H9 (cell line): ENCODE data around the gene WDR20. TPM values are rescaled to one million over a fixed set of nuclear protein-coding genes. Genes with fewer than 3 reads are reported as not detected.

Experiments used
- DNase-seq: peaks from one replicate; pipeline ENCODE4 v3.0.0-alpha.2; 2017
- H2AFZ ChIP-seq: one replicate; pipeline ENCODE4 v1.6.1; 2013; ENCODE audit warnings: mild to moderate bottlenecking, low read length, control low read depth, moderate library complexity
- H2AK5ac ChIP-seq: 2 replicates; pipeline ENCODE4 v1.6.1; 2013; ENCODE audit warnings: low read length, control low read depth, mixed read lengths; ENCODE audit not compliant: insufficient read length
- H2BK120ac ChIP-seq: one replicate; pipeline ENCODE4 v1.6.1; 2013; ENCODE audit warnings: low read depth, mild to moderate bottlenecking, low read length, control low read depth, inconsistent platforms; ENCODE audit not compliant: poor library complexity, severe bottlenecking
- H2BK12ac ChIP-seq: 2 replicates; pipeline ENCODE4 v1.6.1; 2013; ENCODE audit warnings: low read length, control low read depth, mixed read lengths, low read depth; ENCODE audit not compliant: insufficient read length
- H2BK15ac ChIP-seq: 2 replicates; pipeline ENCODE4 v1.6.1; 2013; ENCODE audit warnings: low read depth, low read length, control low read depth
- H2BK20ac ChIP-seq: one replicate; pipeline ENCODE4 v1.6.1; 2013; ENCODE audit warnings: low read depth, mild to moderate bottlenecking, low read length, control low read depth, inconsistent platforms; ENCODE audit not compliant: poor library complexity, severe bottlenecking
- H2BK5ac ChIP-seq: 2 replicates; pipeline ENCODE4 v1.6.1; 2013; ENCODE audit warnings: low read length, control low read depth, mixed read lengths; ENCODE audit not compliant: insufficient read length
- H3K14ac ChIP-seq: 2 replicates; pipeline ENCODE4 v1.6.1; 2013; ENCODE audit warnings: low read length, control low read depth; ENCODE audit not compliant: insufficient read depth
- H3K18ac ChIP-seq: 2 replicates; pipeline ENCODE4 v1.6.1; 2013; ENCODE audit warnings: low read depth, mild to moderate bottlenecking, mixed read lengths, low read length, control low read depth; ENCODE audit not compliant: insufficient read length
- H3K23ac ChIP-seq: 2 replicates; pipeline ENCODE4 v1.6.1; 2013; ENCODE audit warnings: low read length, control low read depth, mixed read lengths, low read depth; ENCODE audit not compliant: insufficient read length
- H3K23me2 ChIP-seq: 2 replicates; pipeline ENCODE4 v1.6.1; 2013; ENCODE audit warnings: low read depth, mild to moderate bottlenecking, mixed read lengths, low read length, control low read depth; ENCODE audit not compliant: insufficient read length, poor library complexity, severe bottlenecking
- H3K27ac ChIP-seq: 2 replicates; pipeline ENCODE4 v1.5.1; 2013; ENCODE audit warnings: low read length, control low read depth, mixed read lengths, low read depth; ENCODE audit not compliant: insufficient read length
- H3K27me3 ChIP-seq: 2 replicates; pipeline ENCODE4 v1.6.1; 2013; ENCODE audit warnings: low read length, control low read depth, inconsistent platforms; ENCODE audit not compliant: insufficient read depth
- H3K4ac ChIP-seq: 2 replicates; pipeline ENCODE4 v1.6.1; 2013; ENCODE audit warnings: low read depth, mild to moderate bottlenecking, control low read depth, inconsistent platforms, low read length, moderate library complexity
- H3K4me1 ChIP-seq: 2 replicates; pipeline ENCODE4 v1.6.1; 2013; ENCODE audit warnings: low read length, control low read depth, inconsistent platforms; ENCODE audit not compliant: insufficient read depth
- H3K4me2 ChIP-seq: 2 replicates; pipeline ENCODE4 v1.6.1; 2013; ENCODE audit warnings: low read length, control low read depth, mixed read lengths; ENCODE audit not compliant: insufficient read length, insufficient read depth
- H3K56ac ChIP-seq: 2 replicates; pipeline ENCODE4 v1.6.1; 2013; ENCODE audit warnings: low read depth, mild to moderate bottlenecking, mixed read lengths, low read length, control low read depth; ENCODE audit not compliant: insufficient read length
- H3K79me1 ChIP-seq: 2 replicates; pipeline ENCODE4 v1.6.1; 2013; ENCODE audit warnings: low read depth, mild to moderate bottlenecking, moderate library complexity, low read length, control low read depth, inconsistent platforms; ENCODE audit not compliant: insufficient read depth, poor library complexity, severe bottlenecking
- H3K79me2 ChIP-seq: 2 replicates; pipeline ENCODE4 v1.6.1; 2013; ENCODE audit warnings: low read length, control low read depth, inconsistent platforms; ENCODE audit not compliant: insufficient read depth
- H3K9ac ChIP-seq: 2 replicates; pipeline ENCODE4 v1.6.1; 2013; ENCODE audit warnings: low read length, control low read depth, mixed read lengths; ENCODE audit not compliant: insufficient read length; ENCODE audit errors: extremely low read depth
- H3K9me3 ChIP-seq: one replicate; pipeline ENCODE4 v1.6.1; 2013; ENCODE audit warnings: low read depth, low read length, inconsistent platforms; ENCODE audit not compliant: control insufficient read depth
- H3T11ph ChIP-seq: one replicate; pipeline ENCODE4 v1.6.1; 2013; ENCODE audit warnings: mild to moderate bottlenecking, low read length, control low read depth, inconsistent platforms
- H4K20me1 ChIP-seq: one replicate; pipeline ENCODE4 v1.6.1; 2013; ENCODE audit not compliant: control insufficient read depth, insufficient read length, insufficient read depth
- H4K5ac ChIP-seq: 2 replicates; pipeline ENCODE4 v1.6.1; 2013; ENCODE audit warnings: low read depth, mild to moderate bottlenecking, mixed read lengths, low read length, control low read depth; ENCODE audit not compliant: insufficient read length
- H4K8ac ChIP-seq: replicated peaks from 2 replicates; pipeline ENCODE4 v1.6.1; 2013; ENCODE audit warnings: low read length, control low read depth, mixed read lengths, low read depth; ENCODE audit not compliant: insufficient read length
- H4K91ac ChIP-seq: 2 replicates; pipeline ENCODE4 v1.6.1; 2013; ENCODE audit warnings: low read depth, mild to moderate bottlenecking, moderate library complexity, mixed read lengths, low read length, control low read depth; ENCODE audit not compliant: insufficient read length
- H3K27ac Mint-ChIP-seq, 3 experiments: 2 replicates in 2 of 3; 3 replicates in 1 of 3; pipeline ENCODE4 v1.8.0; 2020 to 2021; ENCODE audit warnings: mixed read lengths in 3 of 3, mild to moderate bottlenecking in 1 of 3, moderate library complexity in 1 of 3
- H3K27me3 Mint-ChIP-seq: 2 replicates; pipeline ENCODE4 v1.8.0; 2021; ENCODE audit warnings: low read depth, mild to moderate bottlenecking, moderate library complexity, mixed read lengths
- H3K36me3 Mint-ChIP-seq, 3 experiments: 2 replicates in 2 of 3; 3 replicates in 1 of 3; pipeline ENCODE4 v1.8.0; 2020 to 2021; ENCODE audit warnings: low read depth in 3 of 3, mixed read lengths in 3 of 3; ENCODE audit not compliant: insufficient read depth in 1 of 3
- H3K4me1 Mint-ChIP-seq, 2 experiments: 2 replicates each; pipeline ENCODE4 v1.8.0; 2020; ENCODE audit warnings: mixed read lengths in 2 of 2
- H3K4me3 Mint-ChIP-seq, 2 experiments: 2 replicates in 1 of 2; 3 replicates in 1 of 2; pipeline ENCODE4 v1.8.0; 2020 to 2021; ENCODE audit warnings: mild to moderate bottlenecking in 2 of 2, mixed read lengths in 2 of 2, moderate library complexity in 1 of 2
- H3K9me3 Mint-ChIP-seq, 2 experiments: 2 replicates in 1 of 2; 3 replicates in 1 of 2; pipeline ENCODE4 v1.8.0; 2020; ENCODE audit warnings: mild to moderate bottlenecking in 2 of 2, mixed read lengths in 2 of 2, moderate library complexity in 1 of 2
- CTCF ChIP-seq: fragments of 200-600 bp; sonication (generic); conservative IDR thresholded peaks from 3 replicates; pipeline ENCODE4 v1.8.0; 2021; ENCODE audit warnings: antibody characterized with exemption, mild to moderate bottlenecking
- WGBS: extraction: QIAGEN DNeasy Blood & Tissue Kit; methylation state at CpG from one replicate; pipeline ENCODE4 v1.1.7; 2013; ENCODE audit warnings: missing lambda C conversion rate, low lambda C conversion rate, mixed read lengths; ENCODE audit not compliant: insufficient read length; ENCODE audit errors: extremely low coverage; 5-methylcytosine and 5-hydroxymethylcytosine counted together
- total RNA-seq: library from RNA; stranded (reverse); gene quantifications from 2 replicates; pipeline ENCODE4 v1.2.1, GENCODE V29; 2021

WDR20 gene
- total RNA-seq, 1 experiment from 2014 or later, result 31.6 TPM

- Histone ChIP-seq H2AFZ (no peak overlapping the region), H3K9me3 (no peaks in the 10 kb centered on the region), H2AK5ac (no peak overlapping the region), H3K14ac (no peak overlapping the region), H3K27ac (no peak overlapping the region), H3K23me2 (no peaks in the 10 kb centered on the region), H2BK12ac (no peak overlapping the region), H4K5ac (no peak overlapping the region), H3K9ac (no peak overlapping the region), H3K23ac (no peak overlapping the region), H2BK120ac (no peak overlapping the region), H3K4me1 (peaks cover 2% of the 10 kb centered on the region; the same call in 1 of the 2 replicates), H4K8ac (no peak overlapping the region), H4K20me1 (no peaks in the 10 kb centered on the region), H3T11ph (no peak overlapping the region), H3K56ac (no peak overlapping the region), H3K27me3 (no peaks in the 10 kb centered on the region), H4K91ac (no peak overlapping the region), H3K4ac (no peak overlapping the region), H3K79me2 (no peaks in the 10 kb centered on the region), H3K18ac (no peak overlapping the region), H2BK15ac (no peak overlapping the region), H2BK20ac (no peak overlapping the region), H3K4me2 (no peak overlapping the region), H3K79me1 (peaks cover 4% of the 10 kb centered on the region), H2BK5ac (no peak overlapping the region)
- no peak for TF ChIP-seq CTCF
- Mint-ChIP-seq H3K27me3 (no peaks in the 10 kb centered on the region), H3K27ac (peak overlapping the region in 1 of 3 experiments; percentile 41; a peak in 2 of 7 replicates), H3K4me3 (no peak overlapping the region), H3K9me3 (no peaks in the 10 kb centered on the region; a peak in 1 of 5 replicates), H3K36me3 (peaks cover 9 to 40% (median 29%) of the 10 kb centered on the region in 3 experiments; a peak in 6 of 7 replicates), H3K4me1 (peaks cover 26 to 28% of the 10 kb centered on the region in 2 experiments)
- WGBS, result no CpG with 5 or more reads among the region's 5 CpGs
- DNase-seq, result no peak
Measured at GRCh38 chr14:102197317-102197853, 57.7 kb downstream of the WDR20 start.
